GM18858 (cell line): ENCODE measurements around the gene TOPBP1.
"Not testable (repeated sequence)": the region's sequence is repeated elsewhere in the genome, so short reads cannot be mapped to it uniquely, and the experiment has no call there.

Source experiments
- ATAC-seq: cut with Tn5 transposase; IDR thresholded peaks from one replicate; pipeline ENCODE4 v1.9.1; 2021; ENCODE audit not compliant: unreplicated experiment

The TOPBP1 gene

DNA sequence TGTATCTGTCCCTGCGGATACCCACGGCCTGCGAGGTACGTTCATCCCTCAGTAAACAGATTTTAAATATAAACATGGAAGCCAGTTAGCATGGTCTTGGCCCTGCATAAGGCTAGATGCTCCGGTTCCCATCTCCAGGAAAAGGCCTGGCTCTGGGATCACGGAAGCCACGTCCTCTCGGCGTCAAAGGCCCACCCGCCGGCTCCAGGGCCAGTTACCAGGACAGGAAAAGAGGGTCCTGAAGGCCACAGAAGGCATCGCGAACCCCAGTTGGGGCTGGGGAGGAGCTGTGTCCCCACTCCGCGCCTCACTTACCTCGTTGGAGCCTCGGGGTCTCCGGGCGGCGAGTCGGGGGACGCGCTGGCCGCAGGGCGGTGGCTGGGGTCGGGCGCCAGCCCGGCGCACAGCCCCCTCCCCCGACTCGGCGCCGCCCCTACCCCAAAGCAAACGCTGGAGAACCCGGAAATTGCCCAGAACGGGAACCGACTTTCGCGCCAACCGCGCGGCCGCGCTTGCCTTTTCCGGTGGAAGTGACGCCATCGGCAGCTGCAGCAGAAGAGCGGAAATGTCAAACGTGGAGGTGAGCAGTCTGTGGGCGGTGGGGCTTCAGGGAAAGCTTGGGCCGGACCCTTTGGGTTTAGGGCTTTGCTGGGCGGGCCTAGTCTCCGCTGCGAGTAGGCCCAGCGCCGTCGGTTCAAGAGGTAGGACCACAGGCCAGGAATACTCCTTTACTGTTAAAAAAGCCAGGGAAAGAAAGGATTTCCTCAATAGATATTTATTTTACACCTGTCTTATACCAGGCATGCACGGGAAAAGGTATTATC lies at the start of gene TOPBP1:
TSS of gene TOPBP1 (minus strand) at position 488 of the 824 bp plus-strand sequence. CDS start 814 bp downstream, outside the sequence.
- peak; percentile 75 for ATAC-seq

DNA sequence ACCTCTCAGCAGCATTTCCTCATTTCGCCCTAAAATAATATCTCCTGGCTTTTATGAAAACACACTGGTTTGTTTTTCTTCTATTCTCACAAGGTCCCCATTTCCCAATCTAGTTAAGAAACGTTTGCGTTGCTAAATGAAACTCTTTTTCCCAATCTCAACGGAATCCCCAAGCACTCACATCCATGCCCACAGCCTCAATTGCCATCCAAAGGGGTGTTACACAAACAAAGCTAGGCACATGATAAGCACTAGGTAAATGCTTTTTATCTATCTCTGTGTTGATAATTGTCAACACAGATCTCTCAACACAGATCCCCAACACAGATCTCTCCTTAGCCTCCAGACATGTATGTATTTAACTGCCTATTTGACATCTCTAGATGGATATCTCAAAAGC lies 49.3 kb upstream of the TOPBP1 start:
- ATAC-seq, result no peak

- no peak for ATAC-seq
Measured at GRCh38 chr3:133709139-133709750, 47.5 kb upstream of the TOPBP1 start.

- ATAC-seq, result no peak
Measured at GRCh38 chr3:133706033-133706432, 44.3 kb upstream of the TOPBP1 start.

GRCh38 chr3:133703915-133704314 lies 42.2 kb upstream of the TOPBP1 start:
- ATAC-seq, result no peak

DNA sequence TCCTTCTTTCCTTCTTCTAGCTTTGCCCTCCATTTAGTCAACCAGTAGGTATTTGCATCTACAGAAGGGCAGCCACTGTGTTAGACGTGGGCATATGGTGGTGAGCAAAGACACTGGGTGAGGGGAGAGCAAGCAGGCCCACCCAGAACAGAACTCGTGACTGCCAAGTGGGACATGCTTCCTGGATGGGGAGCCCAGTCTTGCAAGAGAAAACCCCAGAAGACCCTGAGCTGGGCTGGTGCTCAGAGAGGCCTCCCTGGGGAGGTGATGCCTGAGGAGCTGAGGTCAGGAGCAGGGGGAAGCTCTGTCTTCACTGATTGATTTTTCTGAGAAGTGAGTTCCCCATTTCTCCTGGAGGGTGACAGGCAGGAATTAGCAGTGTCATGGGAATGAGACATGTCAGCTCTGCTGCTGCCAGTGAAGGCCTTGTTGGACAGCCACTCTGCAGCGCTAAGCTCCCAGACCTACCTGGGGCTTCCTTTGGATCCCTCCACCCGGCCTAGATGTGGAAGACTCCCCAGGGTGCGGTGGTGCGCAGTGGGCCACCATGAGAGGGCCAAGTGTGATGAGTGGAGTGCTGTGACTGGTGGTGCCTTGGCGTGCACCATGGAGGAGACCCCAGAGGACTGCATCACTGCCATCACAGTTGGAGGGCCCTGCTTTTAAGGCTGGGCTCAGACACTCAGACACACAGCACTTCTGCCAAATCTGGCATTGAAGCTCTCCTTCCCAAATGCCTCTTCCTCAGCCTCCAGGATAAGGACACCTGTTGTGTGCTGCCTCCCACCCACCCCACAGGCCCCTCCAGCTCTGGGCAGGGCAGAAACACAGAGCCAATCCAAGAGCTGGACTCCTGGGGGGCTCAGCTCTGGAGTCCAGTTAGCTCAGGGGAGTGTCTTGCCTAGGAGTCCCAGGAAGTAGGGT lies 40.0 kb upstream of the TOPBP1 start:
- ATAC-seq, result no peak

DNA sequence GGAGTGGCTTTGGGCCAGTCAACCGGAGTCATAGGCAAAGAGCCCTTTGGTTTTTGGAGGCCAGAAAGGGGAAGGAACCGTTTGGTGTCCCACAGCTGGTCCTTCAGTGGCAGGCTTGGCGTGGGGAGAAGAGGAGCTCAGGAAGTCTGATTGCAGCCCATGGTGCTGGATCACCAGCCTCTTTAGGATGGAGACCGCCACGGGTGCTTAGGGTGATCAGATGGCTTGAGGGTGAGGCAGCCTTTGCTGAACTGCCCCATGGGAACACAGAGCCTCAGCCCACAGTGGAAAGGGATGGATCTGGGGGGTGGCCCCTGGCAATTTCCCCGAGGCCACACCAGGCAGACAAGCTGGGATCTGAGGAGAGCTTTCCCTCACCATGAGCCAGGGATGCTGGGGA lies 38.6 kb upstream of the TOPBP1 start:
- ATAC-seq, result no peak

GRCh38 chr3:133699903-133700302 lies 38.2 kb upstream of the TOPBP1 start:
- ATAC-seq, result no peak

GRCh38 chr3:133699467-133699866 lies 37.7 kb upstream of the TOPBP1 start:
- ATAC-seq, result no peak

- no peak for ATAC-seq
Measured at GRCh38 chr3:133697960-133698359, 36.2 kb upstream of the TOPBP1 start.

- no peak for ATAC-seq
Measured at GRCh38 chr3:133695560-133696171, 33.9 kb upstream of the TOPBP1 start.

GRCh38 chr3:133694288-133695268 lies 32.8 kb upstream of the TOPBP1 start:
- no peak for ATAC-seq

DNA sequence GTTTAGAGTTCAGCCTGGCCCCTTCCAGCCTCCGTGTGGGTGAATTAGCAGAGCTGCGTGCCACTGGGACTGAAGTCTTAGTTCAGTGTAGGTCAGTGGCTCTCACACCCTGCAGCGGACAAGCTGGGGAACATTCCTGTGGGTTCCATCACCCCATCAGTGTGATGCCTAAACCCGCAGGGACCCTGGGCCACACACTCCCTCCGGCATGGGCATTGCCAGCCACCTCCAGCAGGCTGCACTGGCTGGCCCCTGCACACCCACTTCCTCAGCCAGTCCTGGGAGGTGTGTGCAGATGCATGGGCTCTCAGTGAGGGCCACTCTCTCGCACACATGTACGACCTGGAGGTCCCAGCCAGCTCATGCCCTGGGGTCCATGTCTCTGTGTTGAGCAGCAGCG lies 32.1 kb upstream of the TOPBP1 start:
- ATAC-seq, result no peak

- no peak for ATAC-seq
Measured at GRCh38 chr3:133692759-133693158, 31.0 kb upstream of the TOPBP1 start.

DNA sequence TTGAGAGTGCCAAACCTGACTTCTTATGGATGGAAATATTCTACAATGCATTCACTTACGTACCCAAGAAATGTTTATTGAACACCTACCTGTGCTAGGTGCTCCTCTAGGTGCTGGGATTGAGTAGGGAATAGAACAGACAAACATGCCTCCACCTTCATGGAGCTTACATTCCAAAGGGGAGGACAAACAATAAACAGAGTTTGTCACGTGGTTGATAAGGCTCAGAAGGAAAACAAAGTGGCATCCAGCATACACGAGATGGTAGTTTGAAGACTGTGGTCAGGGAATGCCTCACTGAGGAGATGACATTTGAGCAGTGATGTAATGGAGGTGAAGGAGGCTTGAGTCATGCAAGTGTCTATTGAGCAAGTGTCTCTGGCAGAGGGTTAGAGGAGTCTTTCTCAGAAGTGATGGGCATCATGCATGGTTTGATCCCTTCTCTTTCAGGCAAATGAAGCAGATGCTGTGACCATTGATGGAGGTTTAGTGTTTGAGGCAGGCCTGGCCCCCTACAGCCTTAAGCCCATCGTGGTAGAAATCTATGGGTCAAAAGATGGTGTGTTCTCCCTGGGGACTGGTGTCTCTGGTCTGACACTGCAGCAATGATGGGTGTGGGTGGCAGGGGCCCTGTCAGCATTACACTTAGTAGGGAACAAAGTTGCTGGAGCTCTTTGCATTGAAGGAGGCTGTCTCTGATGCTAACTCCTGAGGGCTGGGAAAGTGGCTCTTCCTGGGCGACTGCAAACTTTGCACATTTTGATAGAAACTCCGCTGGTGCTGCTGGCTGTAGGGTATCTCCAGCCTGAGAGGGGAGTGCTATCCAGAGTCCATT lies 29.7 kb upstream of the TOPBP1 start:
- no peak for ATAC-seq

GRCh38 chr3:133677993-133678392 lies 16.3 kb upstream of the TOPBP1 start:
- ATAC-seq, result not testable (repeated sequence)

DNA sequence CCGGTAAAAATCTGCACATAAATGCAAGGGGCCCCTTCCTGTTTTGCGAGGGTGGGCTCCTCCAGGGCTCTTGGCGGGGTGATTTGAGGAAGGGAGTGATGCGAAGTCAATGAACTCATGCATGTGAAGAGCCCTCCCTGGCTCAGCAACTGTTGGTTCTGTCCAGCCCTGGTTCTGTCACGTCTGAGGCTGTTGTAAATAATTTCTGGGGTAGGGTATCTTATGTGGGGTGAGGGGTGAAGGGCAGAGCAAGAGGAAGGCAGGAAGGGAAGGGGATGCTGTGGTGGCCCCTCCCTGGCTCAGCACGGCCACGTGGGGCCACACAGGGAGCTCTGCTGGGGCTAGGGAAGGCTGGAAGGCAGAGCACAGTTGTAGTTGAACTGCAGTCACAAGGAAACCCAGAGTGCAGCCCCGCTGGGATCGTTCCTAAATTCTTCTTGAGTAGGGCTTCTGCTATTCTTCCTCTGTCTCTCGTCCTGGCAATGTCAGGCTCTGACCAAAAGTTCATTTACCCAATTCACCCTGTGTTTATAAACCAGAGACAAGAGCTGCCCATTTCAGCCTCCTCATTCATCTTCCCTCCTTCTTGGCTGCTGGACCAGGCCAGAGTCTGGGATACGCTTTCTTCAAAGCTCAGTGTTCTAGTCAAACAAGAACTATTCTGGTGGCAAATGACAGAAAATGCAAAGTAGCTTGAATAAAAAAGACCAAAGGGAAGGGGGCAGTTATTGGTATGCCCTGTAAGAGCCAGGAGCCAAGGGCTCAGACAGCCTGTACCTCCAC lies 14.8 kb upstream of the TOPBP1 start:
- ATAC-seq, result no peak
